Measurements from ENCODE around the gene CDCP1.

Gene CDCP1

DNA sequence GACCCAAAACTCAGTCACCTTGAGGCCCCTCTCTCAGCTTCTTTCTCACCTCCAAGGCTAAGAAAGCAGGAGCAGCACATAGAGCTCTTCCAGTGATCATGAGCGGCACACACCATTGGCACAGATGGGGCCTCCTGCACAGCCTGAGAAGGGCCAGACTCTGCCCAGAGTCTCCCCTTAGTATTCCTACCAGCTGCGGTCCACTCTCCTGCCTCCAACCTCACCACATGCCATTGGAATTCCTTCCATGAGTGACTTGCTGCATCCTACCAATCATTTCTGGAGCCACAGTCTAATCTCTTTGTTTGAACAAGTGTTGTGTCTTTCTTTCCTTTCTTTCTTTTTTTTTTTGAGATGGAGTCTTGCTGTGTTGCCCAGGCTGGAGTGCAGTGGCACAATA lies 39.3 kb downstream of the CDCP1 start:
- DNase-seq, result no peak

DNA sequence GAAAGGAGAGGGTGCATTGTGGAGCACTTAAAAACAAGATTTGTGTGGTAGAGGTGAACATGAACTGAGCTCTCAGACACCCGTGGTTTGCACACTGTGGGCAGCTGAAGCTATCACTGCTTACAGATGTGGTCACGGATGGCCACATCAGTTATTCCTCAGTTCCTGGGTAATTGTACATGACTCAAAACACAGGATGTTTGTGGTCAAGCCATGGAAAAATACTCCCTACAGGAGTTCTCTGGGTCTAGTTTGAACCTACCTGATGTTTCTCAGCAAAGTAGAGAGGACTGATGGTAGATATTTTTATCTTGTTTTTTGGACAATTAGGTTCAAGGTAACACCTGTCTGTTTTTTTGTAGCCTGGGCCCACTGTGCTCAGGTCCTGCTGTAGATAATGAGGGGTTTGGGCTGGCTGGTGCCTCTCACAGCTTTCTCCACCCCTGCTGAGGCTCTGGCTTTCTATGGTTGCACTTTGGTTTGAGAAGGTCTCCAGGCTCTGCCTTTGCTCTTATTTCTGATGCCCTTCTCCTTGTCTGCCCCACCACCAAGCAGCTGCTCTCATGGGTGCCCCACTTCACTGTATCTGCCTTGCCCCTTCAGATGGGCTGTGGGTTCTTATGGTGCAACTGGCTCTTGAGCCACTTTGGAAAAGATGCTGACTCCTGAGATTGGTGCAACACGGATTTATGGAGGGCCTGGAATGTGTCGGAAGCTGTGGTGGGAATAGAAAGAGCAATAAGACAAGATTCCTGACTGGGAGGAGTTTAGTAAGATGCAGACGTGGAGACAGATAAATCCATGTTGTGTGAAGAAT lies 40.1 kb downstream of the CDCP1 start:
- DNase-seq, result no peak

DNA sequence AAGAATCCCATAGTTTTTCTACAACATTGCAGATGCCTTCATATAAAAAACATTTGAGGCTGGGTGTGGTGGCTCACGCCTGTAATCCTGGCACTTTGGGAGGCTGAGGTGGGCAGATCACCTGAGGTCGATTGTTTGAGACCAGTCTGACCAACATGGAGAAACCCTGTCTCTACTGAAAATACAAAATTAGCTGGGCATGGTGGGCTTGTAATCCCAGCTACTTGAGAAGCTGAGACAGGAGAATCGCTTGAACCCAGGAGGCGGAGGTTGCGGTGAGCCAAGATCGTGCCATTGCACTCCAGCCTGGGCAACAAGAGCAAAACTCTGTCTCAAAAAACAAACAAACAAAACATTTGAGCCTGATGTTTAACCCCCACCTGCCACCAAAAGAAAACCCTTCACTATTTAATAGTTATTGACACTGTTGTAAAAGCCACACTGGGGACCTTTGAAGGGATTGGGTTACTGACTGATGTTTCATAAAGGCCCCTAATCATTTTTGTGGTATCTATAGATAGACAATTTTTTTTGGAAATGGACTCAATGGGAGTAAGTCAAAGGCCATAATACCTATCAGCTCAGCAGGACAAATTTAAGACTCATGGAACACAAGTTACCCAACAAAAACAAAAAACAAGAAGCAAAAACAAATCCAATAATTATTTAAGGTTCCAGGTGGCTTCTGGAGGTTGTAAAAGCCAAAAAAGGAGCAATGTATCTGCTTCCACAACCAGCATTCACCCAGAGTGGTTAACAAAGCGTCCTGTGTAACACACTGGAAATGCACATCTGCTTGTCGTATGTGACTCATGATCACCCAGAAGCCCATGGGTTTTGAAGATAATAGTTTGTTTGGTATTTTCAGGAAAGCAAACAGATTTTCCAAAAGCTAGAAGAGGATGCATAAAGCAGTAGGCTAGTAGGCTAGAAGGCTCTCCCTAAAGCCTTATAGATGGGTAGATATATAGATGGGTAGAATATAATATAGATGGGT lies 41.2 kb downstream of the CDCP1 start:
- no peak for DNase-seq

DNA sequence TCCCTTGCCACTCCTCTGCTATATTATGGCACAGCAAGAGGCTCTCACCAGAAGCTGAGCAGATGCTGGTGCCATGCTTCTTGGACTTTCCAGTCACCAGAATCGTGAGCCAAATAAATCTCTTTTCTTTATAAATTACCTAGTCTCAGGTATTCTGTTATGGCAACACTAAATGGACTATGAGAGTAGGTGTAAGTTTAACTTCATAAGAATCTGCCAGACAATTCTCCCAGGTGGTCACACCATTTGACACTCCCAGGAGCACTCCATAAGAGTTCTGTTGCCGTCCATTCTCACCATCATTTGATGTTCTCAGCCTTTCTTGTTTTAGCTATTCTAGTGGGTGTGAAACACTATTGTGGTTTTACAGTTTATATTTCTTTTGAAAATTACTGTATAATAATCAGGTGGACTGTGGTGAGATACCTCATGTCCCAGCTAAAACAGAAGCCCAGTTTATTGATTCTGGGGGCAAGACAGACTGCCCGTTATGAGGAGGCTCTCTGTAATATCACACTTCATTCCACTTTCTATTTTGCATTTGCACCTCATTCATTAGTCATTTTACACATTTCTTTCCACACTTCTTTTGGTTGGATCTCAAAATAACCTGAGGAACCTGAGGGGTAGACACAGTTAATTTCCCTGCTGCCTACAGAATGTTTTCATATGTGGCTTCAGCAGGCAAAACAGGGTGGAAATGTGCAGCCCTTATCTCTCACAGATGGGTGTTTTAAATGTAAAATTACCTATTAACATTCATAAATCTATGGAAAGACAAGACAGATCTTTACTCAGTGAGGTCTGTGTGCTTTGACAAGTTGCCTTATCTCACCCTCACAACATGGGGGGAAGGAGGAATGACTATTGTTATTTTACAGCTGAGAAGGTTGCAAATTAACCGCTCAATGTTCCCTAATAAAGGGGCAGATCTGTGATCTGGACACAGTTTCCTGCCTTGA lies 42.1 kb downstream of the CDCP1 start:
- no peak for DNase-seq

DNA sequence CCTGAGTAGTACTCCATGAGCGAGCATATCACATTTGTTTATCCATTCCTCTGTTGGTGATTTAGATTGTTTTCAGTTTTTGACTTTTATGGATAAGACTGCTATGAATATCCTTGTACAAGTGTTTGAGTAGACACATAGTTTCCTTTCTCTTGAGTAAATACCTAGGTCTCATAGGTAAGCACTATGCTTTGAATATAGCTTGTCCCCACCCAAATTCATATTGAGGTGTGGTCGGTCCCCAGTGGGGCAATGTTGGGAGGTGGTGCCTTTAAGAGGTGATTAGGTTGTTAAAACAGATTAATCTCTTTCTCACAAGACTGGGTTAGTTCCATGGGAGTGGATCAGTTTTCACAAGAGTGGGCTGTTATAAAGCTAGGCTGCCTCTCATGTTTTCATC lies 42.8 kb downstream of the CDCP1 start:
- no peak for DNase-seq

DNA sequence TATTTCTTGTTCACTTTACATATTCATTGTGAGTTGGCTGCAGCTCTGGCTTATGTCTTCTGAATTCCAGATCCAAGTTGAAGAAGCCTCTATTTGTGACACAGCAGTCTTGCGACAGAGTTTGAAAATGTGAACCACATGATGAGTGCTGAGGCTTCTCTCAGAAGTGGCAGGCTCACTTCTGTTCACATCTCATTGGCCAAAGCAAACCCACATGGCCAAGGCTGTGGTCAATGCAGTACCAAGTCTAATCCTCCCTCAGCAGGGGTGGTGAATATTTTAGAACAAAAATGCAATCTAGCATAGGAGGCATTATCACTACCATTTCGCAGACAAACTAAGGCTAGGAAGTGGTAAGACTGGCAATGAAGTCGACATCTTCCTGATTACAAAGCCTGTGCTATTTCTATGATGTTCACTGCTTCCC lies 45.2 kb downstream of the CDCP1 start:
- peak; percentile 72 for DNase-seq

DNA sequence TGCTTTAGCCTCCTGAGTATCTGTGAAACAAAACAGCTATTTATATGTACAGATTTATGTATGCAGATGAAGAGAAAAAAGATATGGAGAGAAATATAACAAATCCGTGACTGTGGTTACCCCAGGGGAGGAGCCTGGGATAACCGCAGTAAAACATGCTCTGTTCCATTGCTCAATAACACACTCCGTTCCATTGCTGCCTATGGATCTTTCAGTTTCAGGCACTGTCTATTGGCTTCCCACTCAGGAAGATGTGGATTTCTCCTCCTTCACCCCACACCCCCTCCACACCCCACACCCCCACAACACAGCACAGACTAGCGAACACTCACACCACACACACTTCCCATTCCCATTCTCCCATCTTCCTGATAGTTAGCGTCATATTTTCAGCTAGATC lies 47.9 kb downstream of the CDCP1 start:
- no peak for DNase-seq

DNA sequence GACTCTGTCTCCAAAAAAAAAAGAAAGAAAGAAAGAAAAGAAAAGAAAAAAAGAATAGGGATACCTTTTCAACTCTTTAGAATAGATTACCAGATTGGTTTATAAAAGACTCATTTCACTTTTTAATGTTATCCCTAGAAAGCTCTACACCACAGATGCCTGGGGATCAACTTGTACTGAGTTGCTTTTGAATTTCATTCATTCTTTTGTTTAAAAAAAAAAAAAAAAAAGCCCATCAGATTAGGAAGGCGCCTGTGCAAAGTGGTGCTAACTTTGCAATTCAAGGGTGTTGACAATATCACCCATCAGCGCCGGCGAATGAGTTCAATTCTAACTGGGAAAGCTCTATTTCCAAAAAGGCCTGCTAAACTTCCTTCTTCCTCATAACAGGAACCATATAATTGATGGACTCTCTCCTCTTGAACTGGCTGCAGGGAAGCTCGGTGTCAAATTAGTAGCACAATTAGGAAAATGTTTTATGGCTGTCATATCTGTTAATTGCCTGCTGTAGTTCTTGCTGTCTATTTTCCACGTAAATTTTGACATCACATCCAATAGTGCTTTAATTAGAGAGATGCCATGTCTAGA lies 48.8 kb downstream of the CDCP1 start:
- DNase-seq, result no peak

DNA sequence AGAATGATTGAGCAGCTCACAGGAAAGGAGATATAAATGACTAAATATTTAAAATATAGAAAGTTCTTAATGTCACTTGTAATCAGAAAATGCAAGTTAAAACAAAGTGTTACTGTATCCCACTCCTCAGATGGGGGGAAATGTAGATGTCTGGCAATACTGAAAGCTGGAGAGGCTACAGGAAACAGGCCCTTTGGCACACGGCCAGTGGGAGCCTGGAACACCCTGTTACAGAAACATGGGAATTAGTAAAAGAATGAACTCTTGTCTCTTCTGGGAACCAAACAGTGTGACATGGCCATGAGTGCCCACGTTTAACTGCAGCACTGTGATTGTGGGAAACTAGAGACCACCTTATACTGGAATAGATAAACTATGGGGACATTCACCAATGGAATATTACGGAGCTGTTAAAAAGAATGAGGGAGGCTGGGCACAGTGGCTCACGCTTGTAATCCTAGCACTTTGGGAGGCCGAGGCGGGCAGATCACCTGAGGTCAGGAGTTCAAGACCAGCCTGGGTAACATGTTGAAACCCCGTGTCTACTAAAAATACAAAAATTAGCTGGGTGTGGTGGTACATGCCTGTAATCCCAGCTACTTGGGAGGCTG lies 50.2 kb downstream of the CDCP1 start:
- no peak for DNase-seq

DNA sequence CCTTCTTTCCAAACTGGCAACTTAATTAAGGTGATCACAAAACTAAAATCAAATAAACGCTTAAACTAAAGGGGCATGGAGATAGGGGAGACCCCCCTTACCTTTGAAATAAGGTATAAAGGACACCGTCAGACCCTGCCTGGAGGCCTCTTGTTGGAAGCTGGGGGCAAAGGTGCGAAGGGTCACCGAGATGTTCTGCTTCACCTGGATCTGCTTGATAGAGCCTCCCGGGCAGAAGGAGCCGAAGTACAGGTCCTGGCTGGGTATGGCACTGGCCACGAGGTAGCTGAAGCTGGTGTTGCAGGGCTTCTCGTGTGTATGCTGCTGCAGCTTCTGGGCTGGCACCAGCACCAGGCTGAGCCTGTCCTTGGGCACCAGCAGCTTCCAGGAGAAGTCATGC lies 53.0 kb downstream of the CDCP1 start:
- no peak for DNase-seq

DNA sequence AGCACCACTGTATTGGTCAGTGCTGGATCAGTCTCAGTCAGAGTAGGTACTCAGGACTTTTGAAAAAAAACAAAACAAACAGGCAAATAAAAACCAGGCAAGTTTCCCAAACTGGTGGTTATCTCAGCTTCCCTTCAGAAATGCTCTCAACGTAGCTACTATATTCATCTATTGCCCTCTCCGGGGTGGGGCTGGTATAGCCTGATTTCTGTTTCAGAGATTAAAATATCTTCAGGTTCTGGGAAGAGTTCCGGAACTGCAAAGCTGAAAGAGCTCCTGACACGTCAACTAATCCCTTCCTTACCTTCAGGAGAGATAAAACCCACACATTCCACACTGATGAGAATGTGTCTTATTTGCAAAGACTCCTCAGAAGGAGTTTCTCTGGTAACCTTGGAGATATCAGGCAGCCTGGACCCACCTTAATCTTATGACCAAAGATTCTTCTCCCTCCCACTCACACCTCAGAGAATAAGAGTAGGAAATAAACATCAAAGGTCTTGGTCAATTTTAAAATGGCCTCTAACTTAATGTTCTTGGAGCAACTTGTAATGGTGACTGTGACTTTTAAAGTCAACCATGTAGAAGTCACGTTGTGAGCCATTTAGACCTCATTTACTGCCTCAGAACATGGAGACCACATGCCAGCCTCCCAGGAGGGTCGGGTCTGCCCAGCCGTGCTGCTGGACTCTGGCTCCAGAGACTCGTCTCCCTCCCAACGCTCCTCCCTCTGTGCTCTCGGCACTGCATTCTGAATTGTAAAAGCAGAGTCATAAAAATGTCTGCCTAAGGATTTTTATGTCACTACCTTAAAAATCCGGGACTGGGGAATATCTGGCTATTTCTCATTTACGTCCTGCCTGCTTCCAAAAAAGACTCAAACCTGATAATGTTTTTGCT lies 53.8 kb downstream of the CDCP1 start:
- DNase-seq, result no peak

DNA sequence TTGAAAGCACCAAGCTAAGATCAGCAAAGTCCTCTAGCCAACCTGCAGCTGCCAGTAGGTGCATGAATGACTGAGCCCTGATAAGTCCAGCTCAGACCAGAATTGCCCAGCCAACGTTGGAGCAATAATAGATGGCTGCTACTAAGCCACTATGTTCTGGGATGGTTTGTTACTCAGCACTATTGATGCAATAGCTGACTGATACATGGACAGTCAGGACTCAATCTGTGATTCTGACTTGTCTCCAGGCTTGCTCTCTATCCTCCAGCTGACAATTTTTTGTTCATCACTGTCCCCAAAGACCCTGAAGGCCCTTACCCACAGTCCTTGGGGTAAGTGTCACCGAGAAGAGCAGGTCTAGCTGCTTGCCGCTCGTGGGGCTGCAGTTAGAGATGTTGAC lies 55.3 kb downstream of the CDCP1 start:
- no peak for DNase-seq

DNA sequence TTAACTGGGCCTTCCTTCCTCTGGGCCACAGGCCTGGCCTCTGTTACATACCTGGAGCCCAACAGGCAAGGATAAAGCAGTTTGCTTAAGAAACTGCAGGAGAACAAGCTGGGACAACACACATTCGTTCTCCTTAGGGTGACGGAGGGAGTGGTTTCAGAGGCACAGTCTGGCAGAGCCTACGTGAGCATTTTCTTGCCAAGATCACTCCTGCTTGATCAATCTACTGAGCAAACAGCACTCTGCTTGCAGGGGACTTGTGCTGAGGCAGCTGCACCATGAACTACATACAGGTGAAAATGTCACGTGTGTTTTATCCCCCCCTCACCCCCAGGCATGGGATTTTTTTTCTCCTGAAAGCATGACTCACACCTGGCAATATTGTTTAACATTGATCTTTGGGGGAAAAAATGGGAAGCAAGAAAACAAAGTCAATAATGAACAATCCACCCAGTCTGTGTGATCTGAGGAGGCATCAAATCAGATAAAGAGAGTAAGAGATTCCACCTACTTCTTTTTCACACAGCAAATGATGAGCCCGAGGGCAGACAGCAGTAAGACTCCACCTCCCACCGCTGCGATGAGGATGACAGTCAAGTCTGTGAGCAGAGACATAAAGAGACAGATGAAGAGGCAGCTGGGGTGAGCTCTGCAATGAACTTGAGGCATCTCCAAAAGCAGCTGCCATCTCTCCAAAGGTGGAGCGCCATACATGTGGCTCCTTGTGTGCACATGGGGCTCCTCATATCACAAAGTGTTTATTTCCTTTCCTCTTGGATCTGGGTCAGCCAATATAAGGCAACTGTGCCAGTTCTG lies 57.4 kb downstream of the CDCP1 start:
- DNase-seq, result no peak

DNA sequence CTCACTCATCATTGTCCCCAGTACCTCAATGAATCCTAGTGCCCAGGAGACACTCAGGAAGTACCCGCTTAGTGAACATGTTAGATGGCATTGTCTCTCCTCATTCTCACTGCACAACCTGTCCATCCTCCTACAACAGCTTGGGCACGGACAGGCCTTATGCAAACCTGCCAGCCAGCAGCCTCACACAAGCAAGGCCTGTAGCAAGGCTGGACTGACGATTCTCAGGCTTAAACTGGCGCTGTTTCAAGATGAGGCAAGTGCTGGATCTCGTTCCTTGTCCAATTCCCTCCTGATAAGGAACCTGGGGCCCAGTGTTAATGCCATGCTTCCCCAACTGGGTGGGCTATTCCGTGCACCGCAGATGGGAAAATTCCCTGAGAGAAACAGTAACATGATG lies 59.0 kb downstream of the CDCP1 start:
- DNase-seq, result no peak

DNA sequence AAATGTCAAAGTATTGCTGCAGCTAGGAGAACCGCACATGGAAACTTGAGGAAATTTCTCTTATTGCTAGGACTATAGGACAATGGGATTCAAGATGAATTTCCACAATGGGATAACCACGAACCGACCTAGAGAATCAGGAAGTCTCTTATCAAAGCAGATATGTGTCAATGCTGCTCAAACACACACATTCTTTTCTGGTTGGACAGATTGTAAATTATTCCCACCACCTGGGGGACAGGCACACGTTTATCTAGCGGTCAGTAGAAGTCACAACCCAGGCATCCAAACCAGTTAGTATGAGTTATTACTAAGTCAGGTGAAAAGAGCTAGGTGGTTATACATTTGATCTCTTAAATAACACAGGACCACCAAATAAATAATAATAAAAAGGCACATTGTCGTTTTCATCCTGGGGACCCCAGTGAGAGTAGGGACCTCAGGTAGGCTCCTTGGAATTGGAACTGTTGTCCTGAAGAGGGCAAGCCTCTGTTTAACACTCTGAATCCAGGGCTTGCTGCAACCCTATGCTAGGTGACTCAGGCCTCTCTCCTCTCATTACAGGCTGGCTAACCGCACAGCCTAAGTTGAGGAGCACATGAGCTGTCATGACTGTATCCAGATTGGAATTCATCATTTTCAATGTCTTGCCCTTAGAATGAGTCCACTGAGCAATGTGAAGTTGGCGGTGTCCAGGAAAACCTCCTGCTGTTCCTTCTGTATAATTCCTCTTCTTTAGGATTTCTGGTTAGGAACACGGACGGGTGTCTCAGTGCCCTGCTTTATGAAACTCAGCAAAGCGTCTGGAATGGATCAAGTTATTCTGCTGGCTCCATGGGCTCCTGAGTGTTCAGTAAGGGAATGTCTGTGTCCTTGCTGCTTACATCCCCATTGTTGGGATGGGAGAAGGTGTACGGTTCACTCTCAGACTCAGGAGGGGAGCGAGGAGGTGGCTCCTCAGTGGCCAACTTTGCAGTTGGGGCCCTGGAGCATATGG lies 61.1 kb downstream of the CDCP1 start:
- DNase-seq, result no peak

DNA sequence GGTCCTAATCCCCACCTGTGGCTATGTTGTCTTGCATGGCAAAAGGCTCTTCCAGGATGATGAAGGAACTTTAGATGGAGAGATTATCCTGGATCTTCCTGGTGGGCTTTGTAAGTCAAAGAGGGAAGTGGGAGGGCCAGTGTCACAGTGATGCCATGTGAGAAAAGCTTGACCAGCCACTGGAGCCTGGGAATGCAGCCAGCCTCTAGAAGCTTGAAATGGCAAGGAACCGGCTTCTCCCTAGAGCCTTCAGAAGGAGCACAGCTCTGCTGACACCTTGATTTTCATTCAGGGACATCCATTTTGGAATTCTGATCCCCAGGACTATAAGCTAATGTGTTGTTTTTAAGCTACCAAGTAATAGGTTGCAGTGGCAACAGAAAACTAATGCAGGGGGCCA lies 61.8 kb downstream of the CDCP1 start:
- no peak for DNase-seq

DNA sequence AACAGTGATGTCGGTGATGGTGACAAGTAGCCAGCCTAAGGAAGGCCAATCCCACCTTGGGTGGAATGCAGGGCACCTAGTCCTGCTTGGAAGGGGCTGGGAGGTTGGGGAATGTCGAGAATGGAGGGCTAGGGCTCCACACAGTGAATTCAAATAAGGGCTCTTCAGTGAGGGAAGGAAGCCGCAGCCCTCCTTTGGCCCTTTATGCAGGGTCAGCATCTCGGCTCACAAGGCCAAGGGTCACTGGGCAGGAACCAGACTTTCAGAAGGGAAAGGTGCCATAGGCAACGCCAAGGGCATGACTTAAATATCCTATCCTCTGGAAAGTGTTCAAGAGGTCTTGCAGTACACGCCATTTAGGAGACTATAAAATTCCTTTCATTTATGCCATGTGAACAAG lies 63.2 kb downstream of the CDCP1 start:
- no peak for DNase-seq

DNA sequence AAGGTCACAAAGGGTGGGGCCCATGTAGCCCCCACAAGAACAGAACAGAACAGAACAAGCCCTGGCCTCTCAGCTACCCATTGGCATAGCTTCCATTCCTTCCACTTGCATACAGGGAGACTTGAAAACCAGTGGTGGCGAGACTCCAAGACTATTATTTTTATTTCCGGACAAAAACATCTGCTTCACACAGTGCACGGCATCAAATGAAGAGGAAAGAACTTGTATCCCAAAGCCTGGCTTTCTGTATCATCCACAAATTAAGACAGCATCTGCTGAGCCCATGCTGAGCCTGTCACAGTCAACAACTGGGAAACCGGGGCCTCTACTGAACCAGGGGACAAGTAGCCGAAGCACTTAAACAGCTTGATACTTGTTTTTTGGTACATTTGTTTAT lies 64.0 kb downstream of the CDCP1 start:
- DNase-seq, result no peak
